Cardiac muscle cell (in vitro differentiated cells and primary cell): ENCODE data around the gene CNTN2. TPM values are rescaled to one million over a fixed set of nuclear protein-coding genes. Genes with fewer than 3 reads are reported as not detected.

ENCODE experiments used
- DNase-seq, 2 donors: peaks; one replicate each; pipeline versions ENCODE4 v3.0.0 to v3.0.0-alpha.2; 2010 to 2017; ENCODE audit warnings: low read depth in 1 of 2, low spot score in 1 of 2
- H3K27ac ChIP-seq: fragments of 200-600 bp; sonication (generic); 2 replicates; pipeline ENCODE4 v1.5.1; 2016
- H3K27me3 ChIP-seq: fragments of 200-600 bp; sonication (generic); 2 replicates; pipeline ENCODE4 v1.6.0; 2016; ENCODE audit warnings: control low read depth
- H3K36me3 ChIP-seq: fragments of 200-600 bp; sonication (generic); 2 replicates; pipeline ENCODE4 v1.5.1; 2016; ENCODE audit warnings: control low read depth
- H3K4me1 ChIP-seq: fragments of 200-600 bp; sonication (generic); 2 replicates; pipeline ENCODE4 v1.8.1; 2017; ENCODE audit warnings: low read depth, mild to moderate bottlenecking, mixed run types
- H3K4me3 ChIP-seq: fragments of 200-600 bp; sonication (generic); 2 replicates; pipeline ENCODE4 v1.5.1; 2016; ENCODE audit warnings: mild to moderate bottlenecking
- H3K9me3 ChIP-seq: fragments of 200-600 bp; sonication (generic); 2 replicates; pipeline ENCODE4 v1.5.1; 2017; ENCODE audit warnings: low read depth, mild to moderate bottlenecking, control low read depth
- polyA plus RNA-seq: library from polyadenylated mRNA; unstranded; fragments of >200 nt; fragmentation: Nextera tagmentation; extraction: Ambion mirVana; gene quantifications from 2 replicates; pipeline ENCODE4 v1.2.1, GENCODE V29; 2016
- total RNA-seq: library from RNA; depleted of rRNA; stranded (reverse); fragments of >200 nt; gene quantifications from 2 replicates; pipeline ENCODE4 v1.2.3, GENCODE V29; 2016
- TF ChIP-seq, protein P1 (sequence below): IDR thresholded peaks from 2 replicates; pipeline ENCODE4 v1.5.1; 2012; ENCODE audit warnings: low read depth, mild to moderate bottlenecking, low read length

Gene CNTN2
- total and polyA plus RNA-seq, 2 experiments from 2014 or later, result not detected

DNA sequence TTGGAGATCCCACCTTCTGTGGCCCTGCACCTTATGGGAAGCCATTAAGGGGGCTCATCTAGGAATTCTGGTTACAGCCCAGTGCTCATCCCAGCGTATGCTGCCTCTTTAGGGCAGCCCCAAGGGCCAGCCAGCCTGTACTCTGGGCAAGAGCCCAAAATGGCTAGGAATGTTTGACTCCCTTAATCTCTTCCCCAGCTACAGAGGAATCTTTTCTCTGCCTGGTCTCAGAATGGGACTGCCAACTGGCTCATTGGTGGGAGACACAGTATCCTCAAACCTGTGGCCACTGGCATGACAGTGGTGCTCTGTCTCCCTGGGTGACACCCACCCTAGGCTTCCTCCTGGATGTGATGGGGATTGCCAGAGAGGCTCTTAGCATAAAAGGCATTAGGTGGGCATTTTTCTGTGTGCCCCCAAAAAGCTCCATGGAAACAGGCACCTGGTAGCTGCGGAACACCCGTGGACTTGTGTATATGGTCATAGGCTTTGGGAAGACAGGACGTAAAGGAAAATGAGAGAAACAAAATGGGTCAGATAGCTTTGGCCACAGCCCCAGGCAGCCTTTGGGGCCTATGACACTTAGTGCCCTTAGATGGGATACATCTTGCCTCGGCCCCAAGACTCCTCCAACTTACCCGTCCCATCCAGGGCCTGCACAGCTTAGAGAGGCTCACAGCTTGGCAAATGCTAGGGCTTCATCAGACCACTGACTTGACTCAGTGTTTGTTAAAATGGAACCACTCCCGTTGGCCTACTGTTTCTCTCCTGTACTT is 34.3 kb downstream of the CNTN2 start:
- no peaks in the 10 kb centered on the region for H3K36me3 ChIP-seq
- TF ChIP-seq, protein P1, sequence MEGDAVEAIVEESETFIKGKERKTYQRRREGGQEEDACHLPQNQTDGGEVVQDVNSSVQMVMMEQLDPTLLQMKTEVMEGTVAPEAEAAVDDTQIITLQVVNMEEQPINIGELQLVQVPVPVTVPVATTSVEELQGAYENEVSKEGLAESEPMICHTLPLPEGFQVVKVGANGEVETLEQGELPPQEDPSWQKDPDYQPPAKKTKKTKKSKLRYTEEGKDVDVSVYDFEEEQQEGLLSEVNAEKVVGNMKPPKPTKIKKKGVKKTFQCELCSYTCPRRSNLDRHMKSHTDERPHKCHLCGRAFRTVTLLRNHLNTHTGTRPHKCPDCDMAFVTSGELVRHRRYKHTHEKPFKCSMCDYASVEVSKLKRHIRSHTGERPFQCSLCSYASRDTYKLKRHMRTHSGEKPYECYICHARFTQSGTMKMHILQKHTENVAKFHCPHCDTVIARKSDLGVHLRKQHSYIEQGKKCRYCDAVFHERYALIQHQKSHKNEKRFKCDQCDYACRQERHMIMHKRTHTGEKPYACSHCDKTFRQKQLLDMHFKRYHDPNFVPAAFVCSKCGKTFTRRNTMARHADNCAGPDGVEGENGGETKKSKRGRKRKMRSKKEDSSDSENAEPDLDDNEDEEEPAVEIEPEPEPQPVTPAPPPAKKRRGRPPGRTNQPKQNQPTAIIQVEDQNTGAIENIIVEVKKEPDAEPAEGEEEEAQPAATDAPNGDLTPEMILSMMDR, result no peak
- DNase-seq, result peak in 1 of 2 donors; percentile 58

DNA sequence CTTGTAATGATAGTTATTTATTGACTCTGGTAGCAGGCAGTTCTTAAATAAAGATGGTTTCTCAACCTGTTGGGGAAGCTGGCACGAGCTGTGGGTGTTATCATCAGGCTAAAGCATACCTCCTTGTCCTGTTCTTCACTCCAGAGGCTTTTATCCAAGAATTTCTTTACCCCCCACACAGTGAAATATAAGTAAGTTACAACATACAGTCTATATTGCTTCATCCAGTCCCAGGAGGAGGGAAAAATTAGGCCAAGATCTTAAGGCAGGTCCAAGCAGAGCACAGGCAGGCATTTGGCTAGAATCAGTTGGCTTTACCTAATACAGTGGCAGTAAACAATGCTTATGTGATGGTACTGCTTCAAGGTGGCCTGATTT is 34.9 kb downstream of the CNTN2 start:
- Histone ChIP-seq H3K27me3 (no peaks in the 10 kb centered on the region), H3K4me1 (no peaks in the 10 kb centered on the region), H3K9me3 (no peaks in the 10 kb centered on the region), H3K4me3 (no peak overlapping the region), H3K27ac (no peak overlapping the region), H3K36me3 (no peaks in the 10 kb centered on the region)
- TF ChIP-seq, protein P1, result no peak
- DNase-seq, result peak in 1 of 2 donors; percentile 86

More for the DNA sequence above, 34.3 kb downstream of the CNTN2 start:
- Histone ChIP-seq H3K4me1 (no peaks in the 10 kb centered on the region), H3K4me3 (no peak overlapping the region), H3K27me3 (no peaks in the 10 kb centered on the region), H3K9me3 (no peaks in the 10 kb centered on the region), H3K27ac (no peak overlapping the region)

DNA sequence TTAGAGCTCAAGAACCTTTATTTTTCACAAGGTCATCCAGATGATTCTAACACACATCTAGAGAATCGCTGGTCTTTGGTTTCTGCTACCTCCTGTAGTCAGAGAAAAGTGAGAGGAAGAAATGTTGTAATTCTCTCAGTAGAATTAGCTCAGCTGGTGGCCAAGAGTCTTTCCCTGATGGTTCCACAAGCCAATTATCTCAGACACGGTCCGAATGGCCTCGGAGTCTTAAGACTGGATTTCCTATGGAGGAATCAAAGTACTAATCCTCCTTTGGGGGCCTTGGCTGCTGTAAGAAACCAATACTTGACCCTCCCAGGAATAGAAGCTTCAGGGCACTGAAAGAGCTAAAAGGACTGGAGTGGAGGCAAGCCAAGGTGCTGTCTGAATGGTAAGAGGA is 39.4 kb downstream of the CNTN2 start:
- no peak overlapping the region for H3K27ac ChIP-seq
- TF ChIP-seq, protein P1, result no peak
- no peaks in the 10 kb centered on the region for H3K4me1 ChIP-seq
- no peak overlapping the region for H3K4me3 ChIP-seq
- DNase-seq, result no peak
- peaks cover 13% of the 10 kb centered on the region for H3K36me3 ChIP-seq
- no peaks in the 10 kb centered on the region for H3K9me3 ChIP-seq
- no peaks in the 10 kb centered on the region for H3K27me3 ChIP-seq

DNA sequence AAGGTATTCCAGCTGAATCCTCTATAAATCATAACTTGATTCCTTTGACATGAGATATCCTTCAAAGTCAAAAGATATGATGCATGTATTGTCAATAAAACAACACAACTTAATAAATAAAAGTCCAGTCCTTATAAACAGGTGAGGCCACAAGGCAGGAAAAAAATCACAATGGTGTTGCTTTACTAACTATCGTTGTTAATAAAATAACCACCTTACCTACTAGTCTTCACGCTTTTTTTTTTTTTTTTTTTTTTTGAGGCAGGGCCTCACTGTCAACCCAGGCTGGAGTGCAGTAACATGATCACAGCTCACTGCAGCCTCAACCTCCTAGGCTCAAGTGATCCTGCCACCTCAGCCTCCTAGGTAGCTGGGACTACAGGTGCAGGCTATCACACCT is 41.3 kb downstream of the CNTN2 start, which contains the start of gene TMEM81:
Gene TMEM81, minus strand, starts transcription at position 101 of the 400 bp plus-strand sequence. CDS start 140 bp downstream, outside the sequence.
- no peak within 1 kb of the TSS for H3K27ac ChIP-seq
- TF ChIP-seq, protein P1, result no peak

DNA sequence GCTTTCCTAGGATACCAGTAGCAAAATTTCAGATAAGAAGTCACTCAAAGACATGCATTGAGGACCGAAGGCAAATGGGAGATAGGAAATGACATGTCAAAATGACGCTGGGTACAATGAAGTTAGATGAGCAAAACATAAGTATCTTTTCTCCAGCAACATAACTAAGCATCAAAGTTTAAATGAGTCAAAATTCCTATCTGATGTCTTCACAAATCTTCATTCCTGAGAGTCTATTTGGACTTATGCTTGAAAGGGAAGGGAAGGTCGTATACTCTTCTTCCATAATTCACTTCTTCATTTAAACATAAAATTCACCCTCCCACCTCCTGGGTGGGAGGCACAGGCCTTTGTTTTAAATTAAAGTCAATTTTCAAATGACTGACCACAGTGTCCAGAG is 45.3 kb downstream of the CNTN2 start:
- H3K4me3 ChIP-seq, result no peak overlapping the region
- no peaks in the 10 kb centered on the region for H3K4me1 ChIP-seq
- no peak overlapping the region for H3K27ac ChIP-seq
- TF ChIP-seq, protein P1, result no peak
- H3K27me3 ChIP-seq, result no peaks in the 10 kb centered on the region
- H3K36me3 ChIP-seq, result peaks cover 37% of the 10 kb centered on the region
- H3K9me3 ChIP-seq, result no peaks in the 10 kb centered on the region
- no peak for DNase-seq

More for the DNA sequence above, 41.3 kb downstream of the CNTN2 start, which contains the start of gene TMEM81:
- Histone ChIP-seq H3K4me3 (no peak within 1 kb of the TSS), H3K9me3 (no peaks in the 10 kb centered on the region), H3K4me1 (no peaks in the 10 kb centered on the region), H3K27me3 (no peaks in the 10 kb centered on the region), H3K36me3 (peaks cover 30% of the 10 kb centered on the region)
- DNase-seq, result no peak
